Activated naive CD8-positive, alpha-beta T cell (primary cell): Measurements from ENCODE around the gene ZYX.

Experiments
- H3K27ac Mint-ChIP-seq: one replicate; pipeline ENCODE4 v1.8.0; 2021; ENCODE audit warnings: mixed read lengths
- H3K27me3 Mint-ChIP-seq: one replicate; pipeline ENCODE4 v1.8.0; 2021; ENCODE audit warnings: mixed read lengths
- H3K36me3 Mint-ChIP-seq: one replicate; pipeline ENCODE4 v1.8.0; 2021; ENCODE audit warnings: mixed read lengths
- H3K4me1 Mint-ChIP-seq: one replicate; pipeline ENCODE4 v1.8.0; 2021; ENCODE audit warnings: low read depth, mixed read lengths
- H3K4me3 Mint-ChIP-seq: one replicate; pipeline ENCODE4 v1.8.0; 2021; ENCODE audit warnings: mild to moderate bottlenecking, mixed read lengths
- H3K9me3 Mint-ChIP-seq: one replicate; pipeline ENCODE4 v1.8.0; 2021; ENCODE audit warnings: low read depth, mixed read lengths

Gene ZYX

GRCh38 chr7:143356414-143357050 is 24.6 kb upstream of the ZYX start:
- no peaks in the 10 kb centered on the region for H3K27me3 Mint-ChIP-seq
- no peak overlapping the region for H3K4me3 Mint-ChIP-seq
- no peaks in the 10 kb centered on the region for H3K9me3 Mint-ChIP-seq
- no peak overlapping the region for H3K27ac Mint-ChIP-seq
- H3K4me1 Mint-ChIP-seq = peaks cover 7% of the 10 kb centered on the region
- no peaks in the 10 kb centered on the region for H3K36me3 Mint-ChIP-seq

DNA sequence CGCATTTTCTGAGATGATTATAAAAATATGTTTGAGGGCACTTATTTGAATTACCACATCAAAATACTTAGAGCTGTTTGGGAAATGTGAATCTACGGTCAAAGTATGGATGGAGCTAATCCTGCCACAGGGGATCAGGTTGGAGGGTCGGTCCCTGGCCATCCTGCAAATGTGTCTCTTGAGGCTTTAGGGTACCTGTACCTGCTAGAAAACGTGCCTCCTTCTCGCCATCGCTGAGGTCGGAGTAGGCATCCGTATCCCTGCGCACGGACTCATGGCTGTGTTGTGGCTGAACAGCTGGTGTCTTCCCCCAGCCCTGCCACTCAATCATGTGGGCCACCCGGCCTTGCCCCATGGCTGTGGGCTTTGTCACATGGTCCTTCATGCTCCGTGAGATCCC is 22.5 kb upstream of the ZYX start:
- Mint-ChIP-seq H3K9me3 (no peaks in the 10 kb centered on the region), H3K27me3 (peaks cover 4% of the 10 kb centered on the region), H3K4me3 (no peak overlapping the region), H3K27ac (no peak overlapping the region), H3K4me1 (peaks cover 13% of the 10 kb centered on the region), H3K36me3 (no peaks in the 10 kb centered on the region)

- peaks cover 13% of the 10 kb centered on the region for H3K4me1 Mint-ChIP-seq
- no peaks in the 10 kb centered on the region for H3K9me3 Mint-ChIP-seq
- H3K36me3 Mint-ChIP-seq = no peaks in the 10 kb centered on the region
- no peak overlapping the region for H3K27ac Mint-ChIP-seq
- H3K27me3 Mint-ChIP-seq = peaks cover 12% of the 10 kb centered on the region
- H3K4me3 Mint-ChIP-seq = peak overlapping the region; percentile 86
These were observed 21.3 kb upstream of the ZYX start for GRCh38 chr7:143359771-143360353.

GRCh38 chr7:143360788-143361551 is 20.2 kb upstream of the ZYX start:
- Mint-ChIP-seq H3K27ac (no peak overlapping the region), H3K36me3 (no peaks in the 10 kb centered on the region), H3K9me3 (no peaks in the 10 kb centered on the region), H3K4me3 (peak overlapping the region; percentile 86), H3K4me1 (peaks cover 13% of the 10 kb centered on the region), H3K27me3 (peaks cover 12% of the 10 kb centered on the region)

- no peak overlapping the region for H3K27ac Mint-ChIP-seq
- no peaks in the 10 kb centered on the region for H3K36me3 Mint-ChIP-seq
- H3K4me1 Mint-ChIP-seq = peaks cover 13% of the 10 kb centered on the region
- H3K4me3 Mint-ChIP-seq = peak overlapping the region; percentile 90
- H3K27me3 Mint-ChIP-seq = peaks cover 12% of the 10 kb centered on the region
- H3K9me3 Mint-ChIP-seq = no peaks in the 10 kb centered on the region
These were observed 19.5 kb upstream of the ZYX start for GRCh38 chr7:143361552-143362130.

GRCh38 chr7:143362131-143363015 is 18.8 kb upstream of the ZYX start, which contains the start of gene FAM131B:
Gene FAM131B (minus strand): TSS chr7:143362713. CDS start chr7:143362603, 110 bp downstream.
- Mint-ChIP-seq H3K27me3 (peaks cover 12% of the 10 kb centered on the region), H3K4me3 (peak within 1 kb of the TSS; percentile 90), H3K36me3 (no peaks in the 10 kb centered on the region), H3K9me3 (no peaks in the 10 kb centered on the region), H3K4me1 (peaks cover 13% of the 10 kb centered on the region), H3K27ac (peak within 1 kb of the TSS; percentile 9)

GRCh38 chr7:143363016-143363937 is 17.9 kb upstream of the ZYX start:
- H3K4me3 Mint-ChIP-seq = peak overlapping the region; percentile 74
- peaks cover 13% of the 10 kb centered on the region for H3K4me1 Mint-ChIP-seq
- H3K36me3 Mint-ChIP-seq = no peaks in the 10 kb centered on the region
- peak overlapping the region; percentile 9 for H3K27ac Mint-ChIP-seq
- H3K27me3 Mint-ChIP-seq = peaks cover 12% of the 10 kb centered on the region
- no peaks in the 10 kb centered on the region for H3K9me3 Mint-ChIP-seq

- Mint-ChIP-seq H3K4me1 (peaks cover 22% of the 10 kb centered on the region), H3K4me3 (no peak overlapping the region), H3K36me3 (no peaks in the 10 kb centered on the region), H3K27ac (no peak overlapping the region), H3K9me3 (no peaks in the 10 kb centered on the region), H3K27me3 (peaks cover 12% of the 10 kb centered on the region)
These were observed 13.2 kb upstream of the ZYX start for GRCh38 chr7:143367972-143368371.

DNA sequence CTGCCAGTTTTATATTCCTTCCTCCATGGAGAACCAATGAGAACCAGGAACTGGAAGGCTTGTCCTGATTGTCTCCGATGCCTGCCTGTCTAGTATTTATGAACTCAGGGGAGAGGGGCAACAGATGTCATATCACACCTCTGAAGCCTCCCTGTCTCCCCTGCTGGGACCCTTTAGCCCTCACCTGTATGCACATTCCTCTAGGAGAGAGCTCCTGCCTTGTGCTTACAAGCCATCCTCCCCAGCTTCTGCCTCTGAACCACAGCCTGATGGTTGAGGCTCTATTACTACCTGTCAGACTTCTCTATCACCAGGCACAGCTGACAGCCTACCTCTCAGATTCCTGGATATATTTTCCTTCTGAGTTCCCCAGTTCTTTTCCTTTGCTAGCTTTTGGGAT is 12.8 kb upstream of the ZYX start:
- Mint-ChIP-seq H3K4me3 (no peak overlapping the region), H3K27ac (no peak overlapping the region), H3K36me3 (no peaks in the 10 kb centered on the region), H3K9me3 (no peaks in the 10 kb centered on the region), H3K27me3 (peaks cover 10% of the 10 kb centered on the region), H3K4me1 (peaks cover 22% of the 10 kb centered on the region)

DNA sequence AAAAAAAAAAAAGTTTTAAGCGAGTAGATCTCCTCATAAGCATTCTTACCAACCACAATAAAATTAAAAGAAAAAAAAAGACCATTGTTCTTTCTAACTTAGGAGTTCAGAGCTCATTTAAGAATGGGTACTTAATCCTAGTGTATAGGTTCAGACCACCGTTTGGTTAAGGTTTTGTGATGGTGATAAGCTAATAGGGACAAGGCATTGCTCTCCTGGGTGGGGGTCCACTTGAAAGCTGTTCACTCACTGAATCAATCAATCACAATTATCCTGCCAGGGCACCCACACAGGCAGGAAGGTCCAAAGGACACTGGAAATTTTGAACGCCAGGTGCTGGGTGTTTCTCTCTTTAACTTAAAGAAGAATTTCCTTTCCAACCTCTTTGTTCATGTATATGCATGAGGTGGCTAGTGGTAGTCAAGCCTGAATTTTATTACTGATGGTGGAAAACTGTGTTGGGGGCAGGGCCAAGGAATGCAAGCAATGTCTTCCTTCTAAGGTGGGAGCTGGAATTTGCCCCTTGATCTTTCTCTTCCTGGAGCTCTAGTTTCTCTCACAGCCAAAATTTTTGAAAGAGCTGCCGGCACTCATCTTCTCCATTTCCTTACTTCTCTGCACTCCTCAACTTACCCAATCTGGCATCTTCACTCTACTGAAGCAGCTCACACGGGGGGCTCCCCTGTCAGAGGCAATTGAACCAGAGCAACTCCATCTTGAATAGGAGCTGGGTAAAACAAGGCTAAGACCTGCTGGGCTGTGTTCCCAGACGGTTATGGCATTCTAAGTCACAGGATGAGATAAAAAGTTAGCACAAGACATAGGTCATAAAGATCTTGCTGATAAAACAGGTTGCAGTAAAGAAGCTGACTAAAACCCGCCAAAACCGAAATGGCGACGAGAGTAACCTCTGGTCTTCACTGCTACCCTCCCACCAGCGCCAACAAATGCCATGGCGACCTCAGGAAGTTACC is 11.2 kb upstream of the ZYX start:
- Mint-ChIP-seq H3K4me3 (no peak overlapping the region), H3K27ac (no peak overlapping the region), H3K9me3 (no peaks in the 10 kb centered on the region), H3K27me3 (no peaks in the 10 kb centered on the region), H3K4me1 (peaks cover 37% of the 10 kb centered on the region), H3K36me3 (no peaks in the 10 kb centered on the region)

GRCh38 chr7:143372070-143372469 is 9.1 kb upstream of the ZYX start:
- Mint-ChIP-seq H3K4me3 (peak overlapping the region; percentile 64), H3K36me3 (no peaks in the 10 kb centered on the region), H3K27ac (peak overlapping the region; percentile 93), H3K27me3 (no peaks in the 10 kb centered on the region), H3K4me1 (peaks cover 58% of the 10 kb centered on the region), H3K9me3 (no peaks in the 10 kb centered on the region)

DNA sequence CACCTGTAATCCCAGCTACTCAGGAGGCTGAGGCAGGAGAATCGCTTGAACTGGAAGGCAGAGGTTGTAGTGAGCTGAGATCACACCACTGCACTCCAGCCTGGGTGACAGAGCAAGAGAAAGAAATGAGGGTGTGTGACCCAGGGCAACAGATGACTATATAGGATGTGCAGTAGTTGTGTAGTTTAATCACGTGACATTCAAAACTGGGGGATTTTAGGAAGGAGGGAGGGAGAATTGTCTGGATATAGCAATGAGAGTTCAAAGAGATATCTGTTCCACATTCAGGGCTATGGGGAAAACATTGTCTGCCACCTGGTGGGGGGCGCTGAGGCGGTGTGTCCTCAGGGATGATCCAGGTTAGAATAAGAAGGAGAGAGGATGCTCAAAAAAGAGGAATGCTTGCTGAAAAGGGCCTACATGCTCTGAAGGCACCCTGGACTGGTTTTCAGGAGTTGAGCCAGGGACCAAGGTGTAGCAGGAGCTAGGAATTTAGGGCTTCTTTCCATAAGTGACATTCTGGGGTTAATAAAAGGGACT is 7.8 kb upstream of the ZYX start:
- peak overlapping the region; percentile 95 for H3K27ac Mint-ChIP-seq

More for the DNA sequence above, 7.8 kb upstream of the ZYX start:
- Mint-ChIP-seq H3K9me3 (no peaks in the 10 kb centered on the region), H3K27me3 (no peaks in the 10 kb centered on the region), H3K4me1 (peaks cover 66% of the 10 kb centered on the region), H3K4me3 (no peak overlapping the region), H3K36me3 (no peaks in the 10 kb centered on the region)
